G401 (cell line): ENCODE data around the gene METTL27. TPM values are rescaled to one million over a fixed set of nuclear protein-coding genes. Genes with fewer than 3 reads are reported as not detected.
"Not testable (repeated sequence)": the region's sequence is repeated elsewhere in the genome, so short reads cannot be mapped to it uniquely, and the experiment has no call there.

Source experiments
- DNase-seq: peaks from one replicate; pipeline ENCODE4 v3.0.0-alpha.2; 2015; ENCODE audit warnings: low spot score
- in situ Hi-C: cut with HindIII; loops from 2 replicates; pipeline ENCODE4 v1.10.0; 2016; ENCODE audit warnings: low sequenced_read_pairs, mixed read lengths
- total RNA-seq: library from RNA; depleted of rRNA; stranded (reverse); fragments of >200 nt; shearing (Covaris generic); gene quantifications from 2 replicates; pipeline ENCODE4 v1.2.3, GENCODE V29; 2014

The METTL27 gene
- total RNA-seq, 1 experiment from 2014 or later: not detected

DNA sequence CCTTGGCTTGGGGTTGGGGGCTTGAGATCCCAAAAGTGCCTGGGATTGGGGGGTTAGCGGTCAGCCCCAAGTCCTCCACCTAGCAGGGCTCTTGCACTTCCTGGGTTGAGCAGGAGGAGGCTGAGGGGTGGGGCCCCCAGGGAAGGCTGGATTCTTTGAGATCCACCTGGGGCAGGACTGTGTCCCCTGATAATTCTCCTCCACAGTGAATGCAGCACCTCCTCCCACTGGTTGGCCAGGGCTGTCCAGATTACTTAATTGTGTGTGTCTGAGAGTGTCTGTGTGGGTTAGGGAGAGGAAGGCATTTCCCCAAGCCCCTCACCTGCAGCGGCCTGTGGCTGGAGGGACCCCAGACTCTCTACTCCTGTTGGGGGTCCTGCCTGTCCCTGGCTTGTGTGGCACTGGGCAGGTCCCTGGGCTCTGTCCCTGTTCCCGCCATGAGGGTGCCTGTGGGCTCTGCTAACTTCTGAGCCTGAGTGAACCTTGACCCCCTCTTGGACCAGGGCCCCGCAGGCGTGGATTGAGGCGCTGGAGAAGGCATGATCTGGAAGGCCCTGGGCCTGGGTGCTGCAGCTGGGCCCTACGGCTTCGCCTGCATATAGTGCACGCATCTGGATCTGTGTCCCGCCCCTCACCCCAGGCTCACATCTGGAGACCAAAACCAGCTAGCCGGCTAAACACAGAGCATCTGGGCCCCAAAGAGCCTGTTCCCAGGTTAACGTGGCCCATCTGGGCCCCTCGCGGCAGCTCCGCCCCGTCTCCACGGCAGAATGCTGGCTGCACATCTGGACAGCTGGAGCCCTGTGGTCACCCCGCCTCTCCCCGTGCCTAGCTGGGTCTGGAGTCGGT is 29.1 kb upstream of the METTL27 start:
- no peak for DNase-seq
- in situ Hi-C loops: loop anchor here (25.0 kb wide), 1 partner anchor 141 kb away; no protein-coding TSS in a partner anchor

GRCh38 chr7:73870041-73870492 is 27.8 kb upstream of the METTL27 start:
- in situ Hi-C loops: loop anchor here (25.0 kb wide), 1 partner anchor 142 kb away; no protein-coding TSS in a partner anchor
- no peak for DNase-seq

GRCh38 chr7:73869011-73869798 is 26.9 kb upstream of the METTL27 start:
- in situ Hi-C loops: loop anchor here (25.0 kb wide), 1 partner anchor 143 kb away; no protein-coding TSS in a partner anchor
- no peak for DNase-seq

GRCh38 chr7:73866446-73866767 is 24.1 kb upstream of the METTL27 start:
- in situ Hi-C loops: loop anchor here (25.0 kb wide), 1 partner anchor 146 kb away; no protein-coding TSS in a partner anchor
- DNase-seq: no peak

- DNase-seq: peak; percentile 63
- in situ Hi-C loops: loop anchor here (25.0 kb wide), 1 partner anchor 146 kb away; no protein-coding TSS in a partner anchor
Observed at GRCh38 chr7:73865738-73866445, 23.6 kb upstream of the METTL27 start.

GRCh38 chr7:73864981-73865711 is 22.8 kb upstream of the METTL27 start:
- in situ Hi-C loops: loop anchor here (25.0 kb wide), 1 partner anchor 147 kb away; no protein-coding TSS in a partner anchor
- no peak for DNase-seq

DNA sequence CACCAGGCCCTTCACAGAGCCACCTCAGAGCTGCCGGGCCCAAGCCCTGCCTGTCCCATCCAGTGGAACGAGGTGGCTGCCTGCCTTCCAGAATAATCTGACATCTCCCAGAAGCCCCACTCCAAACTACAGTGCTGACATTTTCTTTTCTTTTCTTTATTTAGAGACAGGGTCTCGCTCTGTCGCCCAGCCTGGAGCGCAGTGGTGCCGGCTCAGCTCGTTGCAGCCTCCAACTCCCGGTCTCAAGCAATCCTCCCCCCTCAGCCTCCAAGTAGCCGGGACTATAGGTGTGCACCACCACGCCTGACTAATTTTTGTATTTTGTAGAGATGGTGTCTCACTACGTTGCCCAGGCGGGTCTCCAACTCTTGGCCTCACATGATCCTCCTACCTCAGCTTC is 19.0 kb upstream of the METTL27 start:
- in situ Hi-C loops: loop anchor here (25.0 kb wide), 1 partner anchor 151 kb away; no protein-coding TSS in a partner anchor

DNA sequence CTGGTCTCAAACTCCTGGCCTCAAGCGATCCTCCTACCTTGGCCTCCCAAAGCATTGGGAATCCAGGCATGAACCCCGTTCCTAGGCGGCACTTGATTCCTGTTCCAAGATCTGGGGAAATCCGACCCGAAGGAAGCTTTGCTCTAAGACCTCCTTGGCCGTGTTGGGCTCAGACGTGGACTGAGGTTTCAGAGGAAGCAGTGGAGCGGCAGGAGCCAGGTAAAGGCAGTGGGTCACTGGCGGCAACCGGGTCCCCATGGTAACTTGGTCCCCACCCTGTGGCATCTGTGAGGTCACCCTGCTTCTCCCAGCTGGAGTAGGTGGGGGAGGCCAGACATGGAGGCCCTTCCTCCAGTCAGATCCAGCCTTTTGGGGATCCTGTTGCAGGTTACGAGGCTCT is 18.5 kb upstream of the METTL27 start, which contains the start of gene TMEM270:
TSS of gene TMEM270 (plus strand) at position 301 of the 400 bp plus-strand sequence. CDS start at position 337, 36 bp downstream.
- in situ Hi-C loops: loop anchor here (25.0 kb wide), 1 partner anchor 151 kb away; no protein-coding TSS in a partner anchor
- DNase-seq: no peak

More for the DNA sequence above, 19.0 kb upstream of the METTL27 start:
- DNase-seq: no peak

- in situ Hi-C loops: loop anchor here (25.0 kb wide), 1 partner anchor 153 kb away; no protein-coding TSS in a partner anchor
- DNase-seq: no peak
Observed at GRCh38 chr7:73858807-73859206, 16.5 kb upstream of the METTL27 start.

GRCh38 chr7:73856941-73857340 is 14.6 kb upstream of the METTL27 start:
- in situ Hi-C loops: loop anchor here (25.0 kb wide), 1 partner anchor 155 kb away; no protein-coding TSS in a partner anchor

DNA sequence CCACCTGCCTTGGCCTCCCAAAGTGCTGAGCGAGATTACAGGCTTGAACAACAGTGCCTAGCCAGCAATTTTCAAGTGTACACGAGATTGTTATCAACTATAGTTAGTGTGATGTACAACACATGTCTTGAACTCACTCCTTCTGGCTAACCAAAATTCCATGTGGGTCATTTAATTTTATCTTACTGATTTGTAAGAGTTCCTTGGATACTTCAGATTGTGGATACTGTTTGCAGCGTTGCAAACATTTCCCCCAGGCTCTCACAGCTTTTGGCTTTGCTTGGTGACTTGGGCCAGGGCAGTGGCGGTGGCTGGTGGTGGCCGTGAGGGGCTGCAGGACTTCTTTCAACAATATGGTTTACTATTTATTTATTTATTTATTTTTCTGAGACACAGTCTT is 10.2 kb upstream of the METTL27 start:
- no peak for DNase-seq
- in situ Hi-C loops: loop anchor here (25.0 kb wide), 1 partner anchor 160 kb away; no protein-coding TSS in a partner anchor

More at GRCh38 chr7:73856941-73857340, 14.6 kb upstream of the METTL27 start:
- DNase-seq: no peak

- DNase-seq: no peak
- in situ Hi-C loops: loop anchor here (25.0 kb wide), 1 partner anchor 161 kb away; no protein-coding TSS in a partner anchor
Observed at GRCh38 chr7:73851410-73852338, 9.4 kb upstream of the METTL27 start.

- DNase-seq: no peak
- in situ Hi-C loops: loop anchor here (25.0 kb wide), 1 partner anchor 162 kb away; no protein-coding TSS in a partner anchor
Observed at GRCh38 chr7:73850781-73851207, 8.5 kb upstream of the METTL27 start.

GRCh38 chr7:73847941-73848723 is 5.8 kb upstream of the METTL27 start:
- in situ Hi-C loops: no loop called here
- DNase-seq: no peak

- in situ Hi-C loops, DNase-seq: not testable (repeated sequence)
Observed at GRCh38 chr7:73845701-73846195, 3.4 kb upstream of the METTL27 start.
